H54 (cell line): ENCODE results near the gene SFT2D2.

Experiments
- DNase-seq: peaks from one replicate; pipeline ENCODE4 v3.0.0; 2011; ENCODE audit warnings: low spot score, mixed read lengths; ENCODE audit not compliant: insufficient read length
- FAIRE-seq: peaks from 3 replicates; lab custom pipeline; 2011; peaks lifted over from hg19 to GRCh38; lab: Jason Lieb, UNC
- POLR2A ChIP-seq: IDR thresholded peaks from 2 replicates; pipeline ENCODE4 v1.6.1; 2011; ENCODE audit warnings: low read depth, mild to moderate bottlenecking, low read length

The SFT2D2 gene

GRCh38 chr1:168235937-168236336 lies 10.1 kb downstream of the SFT2D2 start:
- no peak for FAIRE-seq
- no peak for TF ChIP-seq POLR2A
- DNase-seq = no peak

GRCh38 chr1:168236836-168237611 lies 11.2 kb downstream of the SFT2D2 start:
- TF ChIP-seq POLR2A = no peak
- FAIRE-seq (no peak), DNase-seq (no peak)

- TF ChIP-seq POLR2A = no peak
- FAIRE-seq (no peak), DNase-seq (no peak)
These were observed 17.4 kb downstream of the SFT2D2 start for GRCh38 chr1:168243198-168243597.

- DNase-seq (no peak), FAIRE-seq (no peak)
- no peak for TF ChIP-seq POLR2A
These were observed 17.9 kb downstream of the SFT2D2 start for GRCh38 chr1:168243636-168244212.

GRCh38 chr1:168245042-168245441 lies 19.2 kb downstream of the SFT2D2 start:
- DNase-seq = no peak
- no peak for FAIRE-seq
- TF ChIP-seq POLR2A = no peak

GRCh38 chr1:168246506-168246905 lies 20.7 kb downstream of the SFT2D2 start:
- TF ChIP-seq POLR2A = no peak
- no peak for FAIRE-seq
- DNase-seq = no peak

GRCh38 chr1:168252204-168252733 lies 26.5 kb downstream of the SFT2D2 start:
- DNase-seq (no peak), FAIRE-seq (no peak)
- no peak for TF ChIP-seq POLR2A

- DNase-seq (no peak), FAIRE-seq (no peak)
- TF ChIP-seq POLR2A = no peak
These were observed 30.4 kb downstream of the SFT2D2 start for GRCh38 chr1:168256164-168256563.

GRCh38 chr1:168257397-168257796 lies 31.6 kb downstream of the SFT2D2 start:
- no peak for DNase-seq
- FAIRE-seq = no peak
- no peak for TF ChIP-seq POLR2A

GRCh38 chr1:168259567-168259966 lies 33.8 kb downstream of the SFT2D2 start:
- TF ChIP-seq POLR2A = no peak
- no peak for FAIRE-seq

GRCh38 chr1:168260393-168260792 lies 34.6 kb downstream of the SFT2D2 start:
- no peak for TF ChIP-seq POLR2A
- FAIRE-seq (no peak), DNase-seq (no peak)

More at GRCh38 chr1:168259567-168259966, 33.8 kb downstream of the SFT2D2 start:
- no peak for DNase-seq

GRCh38 chr1:168261390-168261789 lies 35.6 kb downstream of the SFT2D2 start:
- TF ChIP-seq POLR2A = no peak
- no peak for FAIRE-seq
- no peak for DNase-seq

GRCh38 chr1:168263130-168263529 lies 37.3 kb downstream of the SFT2D2 start:
- FAIRE-seq (no peak), DNase-seq (no peak)
- no peak for TF ChIP-seq POLR2A

- TF ChIP-seq POLR2A = no peak
- no peak for FAIRE-seq
- no peak for DNase-seq
These were observed 38.5 kb downstream of the SFT2D2 start for GRCh38 chr1:168264296-168264695.
